ENCODE results near the gene PPP1R2. TPM values are rescaled to one million over a fixed set of nuclear protein-coding genes. Genes with fewer than 3 reads are reported as not detected.

PPP1R2 gene
- total and polyA plus RNA-seq, 9 of the 15 experiments (the other 6 are each of a cell fraction or from before 2014, with no cell fraction given), result 9.4 to 115 (median 40.3) TPM

GRCh38 chr3:195554458-195554857 is 11.3 kb upstream of the PPP1R2 start (continued):
- TF ChIP-seq FOXP4 (CRISPR knock-in tag; IDR thresholded peaks at IDR 0.05; ENCODE audit: borderline replicate concordance), result no peak
- TF ChIP-seq MED1 (CRISPR knock-in tag; IDR thresholded peaks at IDR 0.05; ENCODE audit: borderline replicate concordance), result no peak
- TF ChIP-seq, protein P1, sequence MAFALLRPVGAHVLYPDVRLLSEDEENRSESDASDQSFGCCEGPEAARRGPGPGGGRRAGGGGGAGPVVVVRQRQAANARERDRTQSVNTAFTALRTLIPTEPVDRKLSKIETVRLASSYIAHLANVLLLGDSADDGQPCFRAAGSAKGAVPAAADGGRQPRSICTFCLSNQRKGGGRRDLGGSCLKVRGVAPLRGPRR (CRISPR knock-in tag; IDR thresholded peaks at IDR 0.05), result no peak
- TF ChIP-seq, protein P2, sequence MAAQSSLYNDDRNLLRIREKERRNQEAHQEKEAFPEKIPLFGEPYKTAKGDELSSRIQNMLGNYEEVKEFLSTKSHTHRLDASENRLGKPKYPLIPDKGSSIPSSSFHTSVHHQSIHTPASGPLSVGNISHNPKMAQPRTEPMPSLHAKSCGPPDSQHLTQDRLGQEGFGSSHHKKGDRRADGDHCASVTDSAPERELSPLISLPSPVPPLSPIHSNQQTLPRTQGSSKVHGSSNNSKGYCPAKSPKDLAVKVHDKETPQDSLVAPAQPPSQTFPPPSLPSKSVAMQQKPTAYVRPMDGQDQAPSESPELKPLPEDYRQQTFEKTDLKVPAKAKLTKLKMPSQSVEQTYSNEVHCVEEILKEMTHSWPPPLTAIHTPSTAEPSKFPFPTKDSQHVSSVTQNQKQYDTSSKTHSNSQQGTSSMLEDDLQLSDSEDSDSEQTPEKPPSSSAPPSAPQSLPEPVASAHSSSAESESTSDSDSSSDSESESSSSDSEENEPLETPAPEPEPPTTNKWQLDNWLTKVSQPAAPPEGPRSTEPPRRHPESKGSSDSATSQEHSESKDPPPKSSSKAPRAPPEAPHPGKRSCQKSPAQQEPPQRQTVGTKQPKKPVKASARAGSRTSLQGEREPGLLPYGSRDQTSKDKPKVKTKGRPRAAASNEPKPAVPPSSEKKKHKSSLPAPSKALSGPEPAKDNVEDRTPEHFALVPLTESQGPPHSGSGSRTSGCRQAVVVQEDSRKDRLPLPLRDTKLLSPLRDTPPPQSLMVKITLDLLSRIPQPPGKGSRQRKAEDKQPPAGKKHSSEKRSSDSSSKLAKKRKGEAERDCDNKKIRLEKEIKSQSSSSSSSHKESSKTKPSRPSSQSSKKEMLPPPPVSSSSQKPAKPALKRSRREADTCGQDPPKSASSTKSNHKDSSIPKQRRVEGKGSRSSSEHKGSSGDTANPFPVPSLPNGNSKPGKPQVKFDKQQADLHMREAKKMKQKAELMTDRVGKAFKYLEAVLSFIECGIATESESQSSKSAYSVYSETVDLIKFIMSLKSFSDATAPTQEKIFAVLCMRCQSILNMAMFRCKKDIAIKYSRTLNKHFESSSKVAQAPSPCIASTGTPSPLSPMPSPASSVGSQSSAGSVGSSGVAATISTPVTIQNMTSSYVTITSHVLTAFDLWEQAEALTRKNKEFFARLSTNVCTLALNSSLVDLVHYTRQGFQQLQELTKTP (IDR thresholded peaks at IDR 0.05; ENCODE audit: low read depth in 1 of 2, partially characterized antibody in 2 of 2), result no peak

Measured in K562 (cell line).